ENCODE measurements around the gene SPIC.

- TF ChIP-seq, protein P1, sequence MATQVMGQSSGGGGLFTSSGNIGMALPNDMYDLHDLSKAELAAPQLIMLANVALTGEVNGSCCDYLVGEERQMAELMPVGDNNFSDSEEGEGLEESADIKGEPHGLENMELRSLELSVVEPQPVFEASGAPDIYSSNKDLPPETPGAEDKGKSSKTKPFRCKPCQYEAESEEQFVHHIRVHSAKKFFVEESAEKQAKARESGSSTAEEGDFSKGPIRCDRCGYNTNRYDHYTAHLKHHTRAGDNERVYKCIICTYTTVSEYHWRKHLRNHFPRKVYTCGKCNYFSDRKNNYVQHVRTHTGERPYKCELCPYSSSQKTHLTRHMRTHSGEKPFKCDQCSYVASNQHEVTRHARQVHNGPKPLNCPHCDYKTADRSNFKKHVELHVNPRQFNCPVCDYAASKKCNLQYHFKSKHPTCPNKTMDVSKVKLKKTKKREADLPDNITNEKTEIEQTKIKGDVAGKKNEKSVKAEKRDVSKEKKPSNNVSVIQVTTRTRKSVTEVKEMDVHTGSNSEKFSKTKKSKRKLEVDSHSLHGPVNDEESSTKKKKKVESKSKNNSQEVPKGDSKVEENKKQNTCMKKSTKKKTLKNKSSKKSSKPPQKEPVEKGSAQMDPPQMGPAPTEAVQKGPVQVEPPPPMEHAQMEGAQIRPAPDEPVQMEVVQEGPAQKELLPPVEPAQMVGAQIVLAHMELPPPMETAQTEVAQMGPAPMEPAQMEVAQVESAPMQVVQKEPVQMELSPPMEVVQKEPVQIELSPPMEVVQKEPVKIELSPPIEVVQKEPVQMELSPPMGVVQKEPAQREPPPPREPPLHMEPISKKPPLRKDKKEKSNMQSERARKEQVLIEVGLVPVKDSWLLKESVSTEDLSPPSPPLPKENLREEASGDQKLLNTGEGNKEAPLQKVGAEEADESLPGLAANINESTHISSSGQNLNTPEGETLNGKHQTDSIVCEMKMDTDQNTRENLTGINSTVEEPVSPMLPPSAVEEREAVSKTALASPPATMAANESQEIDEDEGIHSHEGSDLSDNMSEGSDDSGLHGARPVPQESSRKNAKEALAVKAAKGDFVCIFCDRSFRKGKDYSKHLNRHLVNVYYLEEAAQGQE (IDR thresholded peaks at IDR 0.05; ENCODE audit: insufficient replicate concordance, low read depth): no peak
- TF ChIP-seq CTCF (IDR thresholded peaks at IDR 0.05; ENCODE audit: insufficient read depth, low read length) (no peak), POLR2AphosphoS5 (IDR thresholded peaks at IDR 0.05; ENCODE audit: low read depth) (no peak)
Measured at GRCh38 chr12:101485021-101485420, 9.9 kb downstream of the SPIC start.
